GM19468 (cell line): ENCODE data around the gene PDZD2.
"Not testable (repeated sequence)": the region's sequence is repeated elsewhere in the genome, so short reads cannot be mapped to it uniquely, and the experiment has no call there.

Source experiments
- ATAC-seq: cut with Tn5 transposase; IDR thresholded peaks from one replicate; pipeline ENCODE4 v1.9.1; 2021; ENCODE audit warnings: mild to moderate bottlenecking, moderate library complexity, moderate number of reproducible peaks; ENCODE audit not compliant: unreplicated experiment; ENCODE audit errors: extremely low read depth

PDZD2 gene

GRCh38 chr5:31682025-31682424 is 43.1 kb downstream of the PDZD2 start:
- no peak for ATAC-seq

GRCh38 chr5:31682851-31683250 is 43.9 kb downstream of the PDZD2 start:
- no peak for ATAC-seq

GRCh38 chr5:31688515-31689092 is 49.7 kb downstream of the PDZD2 start:
- no peak for ATAC-seq

GRCh38 chr5:31691408-31691807 is 52.5 kb downstream of the PDZD2 start:
- not testable (repeated sequence) for ATAC-seq

- no peak for ATAC-seq
Measured at GRCh38 chr5:31692561-31693221, 53.8 kb downstream of the PDZD2 start.

- ATAC-seq, result no peak
Measured at GRCh38 chr5:31698673-31699072, 59.7 kb downstream of the PDZD2 start.

GRCh38 chr5:31701642-31702299 is 62.8 kb downstream of the PDZD2 start:
- no peak for ATAC-seq

GRCh38 chr5:31702712-31703111 is 63.8 kb downstream of the PDZD2 start:
- no peak for ATAC-seq

- no peak for ATAC-seq
Measured at GRCh38 chr5:31703757-31704156, 64.8 kb downstream of the PDZD2 start.

- no peak for ATAC-seq
Measured at GRCh38 chr5:31706186-31706585, 67.3 kb downstream of the PDZD2 start.

- no peak for ATAC-seq
Measured at GRCh38 chr5:31707329-31707728, 68.4 kb downstream of the PDZD2 start.

GRCh38 chr5:31708089-31708488 is 69.2 kb downstream of the PDZD2 start:
- ATAC-seq, result no peak

GRCh38 chr5:31711363-31711762 is 72.4 kb downstream of the PDZD2 start:
- no peak for ATAC-seq

GRCh38 chr5:31711935-31712592 is 73.1 kb downstream of the PDZD2 start:
- no peak for ATAC-seq

- no peak for ATAC-seq
Measured at GRCh38 chr5:31717561-31717960, 78.6 kb downstream of the PDZD2 start.

GRCh38 chr5:31720004-31720403 is 81.1 kb downstream of the PDZD2 start:
- no peak for ATAC-seq

- no peak for ATAC-seq
Measured at GRCh38 chr5:31720811-31721345, 81.9 kb downstream of the PDZD2 start.

GRCh38 chr5:31722111-31722510 is 83.2 kb downstream of the PDZD2 start:
- no peak for ATAC-seq

- ATAC-seq, result no peak
Measured at GRCh38 chr5:31725996-31726395, 87.1 kb downstream of the PDZD2 start.

- ATAC-seq, result no peak
Measured at GRCh38 chr5:31726952-31727351, 88.0 kb downstream of the PDZD2 start.

GRCh38 chr5:31728039-31728438 is 89.1 kb downstream of the PDZD2 start:
- no peak for ATAC-seq
